Mucosa of descending colon (tissue), 3 donors: ENCODE results near the gene C21orf58. TPM values are rescaled to one million over a fixed set of nuclear protein-coding genes. Genes with fewer than 3 reads are reported as not detected.
"Not testable (repeated sequence)": the region's sequence is repeated elsewhere in the genome, so short reads cannot be mapped to it uniquely, and the experiment has no call there.

Experiments used
- ATAC-seq: fragments of 200-7000 bp; cut with Tn5 transposase; one replicate; pipeline ENCODE4 v1.9.1; 2020; ENCODE audit warnings: mild to moderate bottlenecking, moderate library complexity
- DNase-seq, 3 donors: peaks; one replicate each; pipeline ENCODE4 v3.0.0-alpha.2; 2020
- H3K36me3 ChIP-seq: fragments of 200-600 bp; one replicate; pipeline ENCODE4 v1.8.0; 2021; ENCODE audit warnings: low read depth, mild to moderate bottlenecking
- H3K4me1 ChIP-seq: fragments of 200-600 bp; one replicate; pipeline ENCODE4 v1.8.0; 2021; ENCODE audit warnings: low read depth, mild to moderate bottlenecking
- H3K4me3 ChIP-seq: fragments of 200-600 bp; one replicate; pipeline ENCODE4 v1.8.0; 2021; ENCODE audit warnings: mild to moderate bottlenecking
- H3K9me3 ChIP-seq: fragments of 200-600 bp; one replicate; pipeline ENCODE4 v1.8.0; 2021; ENCODE audit warnings: mild to moderate bottlenecking
- CTCF ChIP-seq: fragments of 200-600 bp; IDR thresholded peaks from one replicate; pipeline ENCODE4 v1.8.0; 2022; ENCODE audit warnings: antibody characterized with exemption, mild to moderate bottlenecking
- intact Hi-C, 2 donors: fragments of 100-400 bp; cut with DNase I in 1 of 2; cut with micrococcal nuclease in 1 of 2; formaldehyde crosslinking; loops; one replicate each; pipeline versions ENCODE4 v1.11.0 to v1.11.1; 2022; cut with DNase I, micrococcal nuclease
- total RNA-seq, 3 donors: library from RNA; stranded (reverse); fragmentation: NEBNext Ultra II Directional in 2 of 3; extraction: Animal tissue kit (Norgen Biotek cat#: 25700) in 2 of 3; gene quantifications; one replicate each; pipeline versions ENCODE4 v1.2.1 to v1.2.4, GENCODE V29; 2021 to 2023
- donor health status: DM: no; HTN: no; CAD: no; lungs with moderate emphysema.
- donor health status: DM: no; HTN: no; CAD: no.
- donor health status: DM: no; HTN: yes; CAD: no.

C21orf58 gene
- total RNA-seq, 3 donors from 2014 or later, result 5.5 to 11.9 (median 5.6) TPM

DNA sequence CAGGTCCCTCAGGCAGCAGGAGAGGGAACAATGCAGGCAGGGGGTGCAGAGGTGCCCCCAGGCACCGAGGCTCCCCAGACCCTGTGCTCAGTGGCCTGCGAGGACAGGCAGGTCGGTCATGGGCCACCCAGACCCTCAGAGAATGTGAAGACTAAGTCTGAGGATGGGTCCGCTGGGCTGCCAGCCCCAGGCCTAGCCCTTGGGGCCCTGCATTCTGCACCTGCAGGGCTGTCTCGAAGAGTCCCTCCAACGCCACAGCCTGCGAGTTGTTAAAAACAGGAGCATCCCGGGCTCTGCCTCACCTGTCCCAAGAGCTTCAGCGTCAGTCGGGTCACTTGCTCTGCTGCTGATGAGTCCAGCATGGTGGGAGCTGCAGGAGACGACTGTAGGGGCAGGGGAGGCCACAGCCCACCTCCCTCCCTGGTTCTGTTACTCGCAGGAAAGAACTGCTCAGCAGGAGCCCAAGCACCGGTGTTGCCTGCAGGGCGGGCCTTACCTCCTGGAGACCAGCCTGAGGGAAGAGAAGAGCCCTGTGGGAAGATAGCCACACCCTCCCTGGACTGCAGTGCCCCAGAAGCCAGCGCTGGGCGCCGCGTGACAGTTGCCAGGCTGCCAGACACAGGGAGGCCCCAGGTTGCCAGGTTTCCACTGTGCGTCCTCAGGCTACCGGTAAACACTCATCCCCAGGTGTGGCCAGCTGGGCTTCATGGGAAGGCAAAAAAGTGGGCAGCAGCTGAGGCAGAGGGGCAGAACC, 5.8 kb downstream of the C21orf58 start:
- peak; percentile 66 to 78 (median 70) for DNase-seq
- intact Hi-C loops, result no loop called here
- Histone ChIP-seq H3K9me3 (no peaks in the 10 kb centered on the region), H3K4me1 (peaks cover 16% of the 10 kb centered on the region), H3K36me3 (no peaks in the 10 kb centered on the region), H3K4me3 (no peak overlapping the region)
- no peak for TF ChIP-seq CTCF
- ATAC-seq, result peak; percentile 89

DNA sequence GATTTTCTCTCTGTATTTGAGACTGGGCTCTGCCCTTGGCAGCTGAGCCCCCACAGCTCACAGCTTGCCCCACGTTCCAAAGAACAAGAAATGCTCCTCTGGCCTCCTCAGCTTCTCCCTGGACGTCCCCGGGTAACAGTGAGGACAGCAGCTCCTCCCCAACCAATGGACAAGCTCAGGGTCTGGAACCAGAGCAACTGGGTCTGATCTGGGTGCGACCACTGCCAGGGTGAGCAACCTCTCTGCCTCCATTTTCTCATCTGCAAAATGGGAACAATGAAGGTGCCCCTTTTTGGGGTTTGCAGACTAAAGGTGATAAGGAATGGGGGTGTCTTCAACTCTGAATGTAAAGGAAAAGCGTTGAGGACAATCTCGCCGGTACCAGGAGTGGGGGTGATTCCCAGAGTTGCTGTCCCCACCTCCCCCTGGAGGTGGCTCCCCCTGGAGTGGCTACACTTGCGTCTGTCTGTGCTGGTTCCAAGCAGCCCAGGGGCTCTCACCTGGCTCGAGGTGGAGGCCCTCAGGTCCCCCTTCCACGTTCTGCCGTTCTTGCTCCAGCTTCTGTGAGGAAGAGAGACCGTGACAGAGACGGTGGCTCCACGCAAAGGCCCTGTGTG, 6.9 kb downstream of the C21orf58 start:
- no peaks in the 10 kb centered on the region for H3K36me3 ChIP-seq
- H3K4me3 ChIP-seq, result no peak overlapping the region
- DNase-seq (no peak), ATAC-seq (no peak)
- no peak for TF ChIP-seq CTCF
- no peaks in the 10 kb centered on the region for H3K9me3 ChIP-seq
- intact Hi-C loops, result no loop called here
- H3K4me1 ChIP-seq, result peaks cover 6% of the 10 kb centered on the region

GRCh38 chr21:46314441-46315020, 9.1 kb downstream of the C21orf58 start:
- no peak for TF ChIP-seq CTCF
- no peak for DNase-seq
- H3K9me3 ChIP-seq, result no peaks in the 10 kb centered on the region
- ATAC-seq, result no peak
- H3K36me3 ChIP-seq, result no peaks in the 10 kb centered on the region
- intact Hi-C loops, result no loop called here
- peaks cover 5% of the 10 kb centered on the region for H3K4me1 ChIP-seq
- H3K4me3 ChIP-seq, result no peak overlapping the region

DNA sequence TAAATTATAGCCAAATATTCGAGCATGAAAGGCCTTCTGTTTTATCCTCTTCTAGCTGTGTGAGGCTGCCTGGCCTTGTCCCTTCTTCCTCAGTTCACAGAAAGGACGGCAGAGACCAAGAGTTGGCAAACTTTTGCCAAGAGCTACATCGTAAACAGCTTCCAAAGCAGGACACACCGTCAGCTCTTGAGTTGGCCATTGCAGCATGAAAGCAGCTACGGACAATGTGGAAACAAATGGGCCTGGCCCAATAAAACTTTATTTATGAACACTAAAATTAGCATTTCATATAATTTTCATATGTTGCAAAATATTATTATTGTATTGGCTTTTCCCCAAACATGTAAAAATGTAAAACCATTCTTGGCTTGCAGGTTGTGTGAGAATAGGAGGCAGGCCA, 10.7 kb downstream of the C21orf58 start:
- ATAC-seq (no peak), DNase-seq (no peak)
- H3K4me3 ChIP-seq, result no peak overlapping the region
- intact Hi-C loops, result no loop called here
- no peaks in the 10 kb centered on the region for H3K36me3 ChIP-seq
- no peaks in the 10 kb centered on the region for H3K4me1 ChIP-seq
- no peaks in the 10 kb centered on the region for H3K9me3 ChIP-seq
- no peak for TF ChIP-seq CTCF

DNA sequence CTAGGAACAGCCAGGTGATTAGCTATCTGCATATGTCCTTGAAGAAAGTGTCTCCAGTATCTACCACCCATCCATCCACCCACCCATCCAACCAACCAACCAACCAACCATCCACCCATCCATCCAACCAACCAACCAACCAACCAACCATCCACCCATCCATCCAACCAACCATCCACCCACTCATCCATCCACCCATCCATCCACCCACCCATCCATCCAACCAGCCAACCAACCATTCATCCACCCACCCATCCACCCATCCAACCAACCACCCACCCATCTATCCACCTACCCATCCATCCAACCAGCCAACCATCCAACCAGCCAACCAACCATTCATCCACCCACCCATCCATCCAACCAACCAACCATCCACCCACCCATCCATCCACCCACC, 12.1 kb downstream of the C21orf58 start:
- intact Hi-C loops, result no loop called here
- DNase-seq (no peak), ATAC-seq (no peak)
- no peak overlapping the region for H3K4me3 ChIP-seq
- TF ChIP-seq CTCF, result no peak
- H3K4me1 ChIP-seq, result no peaks in the 10 kb centered on the region
- no peaks in the 10 kb centered on the region for H3K36me3 ChIP-seq
- H3K9me3 ChIP-seq, result no peaks in the 10 kb centered on the region

GRCh38 chr21:46310260-46310659, 13.4 kb downstream of the C21orf58 start:
- intact Hi-C loops, ATAC-seq, H3K4me3 ChIP-seq, H3K36me3 ChIP-seq, H3K9me3 ChIP-seq, H3K4me1 ChIP-seq, DNase-seq: not testable (repeated sequence)
